OCI-LY3 (cell line): ENCODE data around the gene STARD3.

Experiments used
- EZH2phosphoT487 ChIP-seq: fragments of 200-600 bp; shearing (Covaris generic); IDR thresholded peaks from 2 replicates; pipeline ENCODE4 v1.6.1; 2018; ENCODE audit warnings: antibody characterized with exemption, mixed run types, low read depth
- TF ChIP-seq, protein P1 (sequence below): fragments of 200-600, 300-600 bp; sonication (generic); IDR thresholded peaks from 2 replicates; pipeline ENCODE4 v1.5.1; 2014; ENCODE audit warnings: antibody characterized with exemption, low read length, low read depth

GRCh38 chr17:39639043-39639442, 2.1 kb downstream of the STARD3 start:
- TF ChIP-seq, protein P1, sequence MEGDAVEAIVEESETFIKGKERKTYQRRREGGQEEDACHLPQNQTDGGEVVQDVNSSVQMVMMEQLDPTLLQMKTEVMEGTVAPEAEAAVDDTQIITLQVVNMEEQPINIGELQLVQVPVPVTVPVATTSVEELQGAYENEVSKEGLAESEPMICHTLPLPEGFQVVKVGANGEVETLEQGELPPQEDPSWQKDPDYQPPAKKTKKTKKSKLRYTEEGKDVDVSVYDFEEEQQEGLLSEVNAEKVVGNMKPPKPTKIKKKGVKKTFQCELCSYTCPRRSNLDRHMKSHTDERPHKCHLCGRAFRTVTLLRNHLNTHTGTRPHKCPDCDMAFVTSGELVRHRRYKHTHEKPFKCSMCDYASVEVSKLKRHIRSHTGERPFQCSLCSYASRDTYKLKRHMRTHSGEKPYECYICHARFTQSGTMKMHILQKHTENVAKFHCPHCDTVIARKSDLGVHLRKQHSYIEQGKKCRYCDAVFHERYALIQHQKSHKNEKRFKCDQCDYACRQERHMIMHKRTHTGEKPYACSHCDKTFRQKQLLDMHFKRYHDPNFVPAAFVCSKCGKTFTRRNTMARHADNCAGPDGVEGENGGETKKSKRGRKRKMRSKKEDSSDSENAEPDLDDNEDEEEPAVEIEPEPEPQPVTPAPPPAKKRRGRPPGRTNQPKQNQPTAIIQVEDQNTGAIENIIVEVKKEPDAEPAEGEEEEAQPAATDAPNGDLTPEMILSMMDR, result no peak
- no peak for TF ChIP-seq EZH2phosphoT487
